Hepatocyte (in vitro differentiated cells): ENCODE data around the gene SRRM2. TPM values are rescaled to one million over a fixed set of nuclear protein-coding genes. Genes with fewer than 3 reads are reported as not detected.

ENCODE experiments used
- DNase-seq: peaks from one replicate; pipeline ENCODE4 v3.0.0-alpha.2; 2016; ENCODE audit warnings: low spot score
- H2AFZ ChIP-seq: fragments of 200-600 bp; sonication (generic); 2 replicates; pipeline ENCODE4 v1.6.0; 2016; ENCODE audit warnings: antibody characterized with exemption, mild to moderate bottlenecking
- H3K27ac ChIP-seq: fragments of 200-600 bp; sonication (generic); 2 replicates; pipeline ENCODE4 v1.5.1; 2016; ENCODE audit warnings: mild to moderate bottlenecking
- H3K27me3 ChIP-seq: fragments of 200-600 bp; sonication (generic); 2 replicates; pipeline ENCODE4 v1.6.1; 2016
- H3K36me3 ChIP-seq: fragments of 200-600 bp; sonication (generic); replicated peaks from 2 replicates; pipeline ENCODE4 v1.5.1; 2016; ENCODE audit warnings: low read depth; ENCODE audit not compliant: insufficient read depth
- H3K4me1 ChIP-seq: fragments of 200-600 bp; sonication (generic); 2 replicates; pipeline ENCODE4 v1.5.1; 2016; ENCODE audit warnings: mild to moderate bottlenecking, moderate library complexity; ENCODE audit not compliant: insufficient read depth
- H3K4me2 ChIP-seq: fragments of 200-600 bp; sonication (generic); 2 replicates; pipeline ENCODE4 v1.6.0; 2016
- H3K4me3 ChIP-seq: fragments of 200-600 bp; sonication (generic); 2 replicates; pipeline ENCODE4 v1.5.1; 2016; ENCODE audit warnings: mild to moderate bottlenecking
- H3K79me2 ChIP-seq: fragments of 200-600 bp; sonication (generic); 2 replicates; pipeline ENCODE4 v1.6.0; 2017; ENCODE audit warnings: mild to moderate bottlenecking
- H3K9me2 ChIP-seq: fragments of 200-600 bp; sonication (generic); replicated peaks from 2 replicates; pipeline ENCODE4 v1.6.0; 2017; ENCODE audit warnings: mild to moderate bottlenecking; ENCODE audit not compliant: insufficient read depth
- H3K9me3 ChIP-seq: fragments of 200-600 bp; sonication (generic); 2 replicates; pipeline ENCODE4 v1.5.1; 2016; ENCODE audit warnings: low read depth, mild to moderate bottlenecking
- H4K20me1 ChIP-seq: fragments of 200-600 bp; sonication (generic); 2 replicates; pipeline ENCODE4 v1.6.0; 2016; ENCODE audit warnings: mild to moderate bottlenecking; ENCODE audit not compliant: insufficient read depth, poor library complexity, severe bottlenecking
- EZH2 ChIP-seq: fragments of 200-600 bp; sonication (generic); IDR thresholded peaks from 2 replicates; pipeline ENCODE4 v1.6.1; 2016; ENCODE audit warnings: antibody characterized with exemption, mild to moderate bottlenecking, borderline replicate concordance
- EZH2phosphoT487 ChIP-seq: fragments of 200-600 bp; sonication (generic); IDR thresholded peaks from one replicate; pipeline ENCODE4 v1.6.1; 2018; ENCODE audit warnings: antibody characterized with exemption, mild to moderate bottlenecking, low read depth, moderate library complexity; ENCODE audit not compliant: unreplicated experiment, severe bottlenecking
- WGBS: methylation state at CpG from one replicate; pipeline ENCODE4 v1.1.6; 2016; ENCODE audit warnings: low lambda C conversion rate; ENCODE audit errors: missing lambda C conversion rate; 5-methylcytosine and 5-hydroxymethylcytosine counted together
- polyA plus RNA-seq: library from polyadenylated mRNA; unstranded; fragments of >200 nt; fragmentation: Nextera tagmentation; extraction: Ambion mirVana; gene quantifications from 2 replicates; pipeline ENCODE4 v1.2.1, GENCODE V29; 2016
- total RNA-seq: library from RNA; depleted of rRNA; stranded (reverse); fragments of >200 nt; gene quantifications from 2 replicates; pipeline ENCODE4 v1.2.3, GENCODE V29; 2014
- TF ChIP-seq, protein P1 (sequence below): fragments of 200-600 bp; sonication (generic); IDR thresholded peaks from 2 replicates; pipeline ENCODE4 v1.5.1; 2016; ENCODE audit warnings: antibody characterized with exemption, mild to moderate bottlenecking; ENCODE audit not compliant: poor library complexity

SRRM2 gene
- total and polyA plus RNA-seq, 2 experiments from 2014 or later, result 142 to 403 TPM

DNA sequence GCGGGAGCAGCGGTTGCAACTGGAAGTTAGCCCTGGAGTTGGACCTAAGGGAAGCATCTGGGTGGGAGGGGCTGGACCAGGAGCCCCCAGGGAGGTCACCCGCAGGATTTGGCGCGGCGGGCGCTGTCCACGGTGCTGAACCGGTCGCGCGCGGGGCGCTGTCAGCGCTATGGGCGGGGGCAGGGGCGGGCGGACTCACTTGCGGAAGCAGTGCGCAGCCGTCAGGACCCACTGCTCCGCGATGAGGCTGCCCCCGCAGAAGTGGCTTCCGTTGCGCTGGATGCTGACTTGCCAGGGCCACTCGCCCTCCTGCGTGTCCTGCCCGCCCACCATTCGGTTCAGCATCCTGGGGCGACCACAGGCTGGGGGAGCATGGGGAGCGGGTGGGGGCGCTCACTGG is 36.9 kb upstream of the SRRM2 start:
- H3K4me2 ChIP-seq, result peak overlapping the region; percentile 70
- no peaks in the 10 kb centered on the region for H4K20me1 ChIP-seq
- peak; percentile 80 for DNase-seq
- H3K36me3 ChIP-seq, result no peaks in the 10 kb centered on the region
- H3K9me2 ChIP-seq, result no peaks in the 10 kb centered on the region
- H2AFZ ChIP-seq, result no peak overlapping the region
- no peaks in the 10 kb centered on the region for H3K27me3 ChIP-seq
- no peaks in the 10 kb centered on the region for H3K79me2 ChIP-seq
- H3K4me3 ChIP-seq, result no peak overlapping the region
- H3K9me3 ChIP-seq, result no peaks in the 10 kb centered on the region
- WGBS, result 4% methylated on average over 11 of the region's 33 CpGs
- H3K4me1 ChIP-seq, result peaks cover 4% of the 10 kb centered on the region
- TF ChIP-seq EZH2 (no peak), EZH2phosphoT487 (no peak)
- TF ChIP-seq, protein P1, sequence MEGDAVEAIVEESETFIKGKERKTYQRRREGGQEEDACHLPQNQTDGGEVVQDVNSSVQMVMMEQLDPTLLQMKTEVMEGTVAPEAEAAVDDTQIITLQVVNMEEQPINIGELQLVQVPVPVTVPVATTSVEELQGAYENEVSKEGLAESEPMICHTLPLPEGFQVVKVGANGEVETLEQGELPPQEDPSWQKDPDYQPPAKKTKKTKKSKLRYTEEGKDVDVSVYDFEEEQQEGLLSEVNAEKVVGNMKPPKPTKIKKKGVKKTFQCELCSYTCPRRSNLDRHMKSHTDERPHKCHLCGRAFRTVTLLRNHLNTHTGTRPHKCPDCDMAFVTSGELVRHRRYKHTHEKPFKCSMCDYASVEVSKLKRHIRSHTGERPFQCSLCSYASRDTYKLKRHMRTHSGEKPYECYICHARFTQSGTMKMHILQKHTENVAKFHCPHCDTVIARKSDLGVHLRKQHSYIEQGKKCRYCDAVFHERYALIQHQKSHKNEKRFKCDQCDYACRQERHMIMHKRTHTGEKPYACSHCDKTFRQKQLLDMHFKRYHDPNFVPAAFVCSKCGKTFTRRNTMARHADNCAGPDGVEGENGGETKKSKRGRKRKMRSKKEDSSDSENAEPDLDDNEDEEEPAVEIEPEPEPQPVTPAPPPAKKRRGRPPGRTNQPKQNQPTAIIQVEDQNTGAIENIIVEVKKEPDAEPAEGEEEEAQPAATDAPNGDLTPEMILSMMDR, result no peak
- no peak overlapping the region for H3K27ac ChIP-seq

DNA sequence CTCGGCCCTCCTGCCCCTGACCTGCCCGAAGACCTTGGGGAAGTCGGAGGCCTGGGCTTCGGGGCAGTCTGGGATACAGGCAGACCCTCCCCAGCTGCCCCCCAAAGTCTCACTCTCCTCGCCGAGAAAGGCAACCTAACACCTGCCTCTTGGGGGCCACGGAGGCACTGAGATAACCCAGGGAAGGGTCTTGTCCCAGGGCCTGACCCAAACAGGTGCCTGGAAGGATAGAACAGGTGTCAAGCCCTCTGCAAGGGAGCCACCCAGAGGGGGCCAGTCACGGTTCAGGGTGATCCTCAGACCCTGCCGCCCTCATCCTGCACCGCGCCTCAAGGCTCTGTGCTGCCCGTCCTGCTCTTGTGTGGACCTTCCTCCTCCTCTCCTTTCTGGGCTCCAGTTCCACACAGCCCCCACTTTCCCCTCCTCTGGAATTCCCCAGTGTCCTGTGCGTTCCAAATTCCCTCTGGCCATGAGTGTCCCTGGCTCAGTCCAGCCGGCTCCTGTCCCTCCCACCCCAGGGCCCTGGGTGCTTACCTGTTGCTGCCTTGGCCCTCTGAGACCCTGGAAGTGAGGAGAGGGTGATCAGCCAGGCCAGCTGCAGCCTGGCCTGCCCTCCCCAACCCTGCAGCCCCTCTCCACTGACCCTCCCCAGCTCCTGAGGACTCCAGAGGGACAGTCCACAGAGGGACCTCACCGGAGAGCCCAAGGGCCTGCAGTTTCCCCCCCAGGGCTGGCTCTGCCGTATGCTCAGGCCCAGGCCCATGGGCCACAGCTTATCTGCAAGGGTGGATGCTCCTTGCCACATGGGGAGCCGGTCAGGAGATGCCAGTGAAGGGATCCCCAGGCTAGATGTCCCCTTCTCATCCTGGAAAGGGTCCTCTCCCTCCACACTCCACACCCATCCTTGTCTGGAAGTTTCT is 36.2 kb upstream of the SRRM2 start:
- no peak for DNase-seq
- H3K36me3 ChIP-seq, result no peaks in the 10 kb centered on the region
- TF ChIP-seq, protein P1, result no peak
- no peak for TF ChIP-seq EZH2
- H3K9me3 ChIP-seq, result no peaks in the 10 kb centered on the region
- peaks cover 4% of the 10 kb centered on the region for H3K4me1 ChIP-seq
- no peaks in the 10 kb centered on the region for H3K9me2 ChIP-seq
- 86% methylated on average over 15 of the region's 17 CpGs for WGBS
- H3K4me2 ChIP-seq, result peak overlapping the region; percentile 70
- H3K79me2 ChIP-seq, result no peaks in the 10 kb centered on the region
- no peak overlapping the region for H3K27ac ChIP-seq
- no peaks in the 10 kb centered on the region for H4K20me1 ChIP-seq
- no peak overlapping the region for H2AFZ ChIP-seq
- H3K27me3 ChIP-seq, result no peaks in the 10 kb centered on the region
- no peak overlapping the region for H3K4me3 ChIP-seq

GRCh38 chr16:2716948-2717347 is 35.5 kb upstream of the SRRM2 start:
- WGBS, result 80% methylated on average over 10 of the region's 10 CpGs

More at GRCh38 chr16:2716948-2717347, 35.5 kb upstream of the SRRM2 start:
- peaks cover 4% of the 10 kb centered on the region for H3K4me1 ChIP-seq
- no peak for TF ChIP-seq EZH2phosphoT487
- TF ChIP-seq EZH2, result no peak
- no peaks in the 10 kb centered on the region for H3K9me2 ChIP-seq
- no peak overlapping the region for H3K27ac ChIP-seq
- H3K4me2 ChIP-seq, result no peak overlapping the region
- no peaks in the 10 kb centered on the region for H3K79me2 ChIP-seq
- no peaks in the 10 kb centered on the region for H4K20me1 ChIP-seq
- no peaks in the 10 kb centered on the region for H3K36me3 ChIP-seq
- no peak overlapping the region for H3K4me3 ChIP-seq
- no peaks in the 10 kb centered on the region for H3K9me3 ChIP-seq
- DNase-seq, result no peak
- H2AFZ ChIP-seq, result no peak overlapping the region
- H3K27me3 ChIP-seq, result no peaks in the 10 kb centered on the region
